GM10266 (cell line): ENCODE data around the gene UNC79.

Source experiments
- DNase-seq: peaks from one replicate; pipeline ENCODE4 v3.0.0; 2012; ENCODE audit errors: extremely low spot score
- CTCF ChIP-seq: IDR thresholded peaks from 2 replicates; pipeline ENCODE4 v1.5.1; 2012; ENCODE audit warnings: mild to moderate bottlenecking, low read depth; ENCODE audit not compliant: control insufficient read depth, insufficient read depth; ENCODE audit errors: missing control alignments

UNC79 gene

GRCh38 chr14:93527203-93527607, 96.5 kb downstream of the UNC79 start:
- no peak for TF ChIP-seq CTCF
- DNase-seq = no peak

- DNase-seq = no peak
- no peak for TF ChIP-seq CTCF
Measured at GRCh38 chr14:93528884-93529558, 98.3 kb downstream of the UNC79 start.

GRCh38 chr14:93531644-93532043, 100.9 kb downstream of the UNC79 start:
- no peak for DNase-seq
- no peak for TF ChIP-seq CTCF

GRCh38 chr14:93532541-93532940, 101.8 kb downstream of the UNC79 start:
- no peak for DNase-seq
- no peak for TF ChIP-seq CTCF

GRCh38 chr14:93533437-93533836, 102.7 kb downstream of the UNC79 start:
- no peak for TF ChIP-seq CTCF
- DNase-seq = no peak

- TF ChIP-seq CTCF = no peak
- DNase-seq = peak; percentile 15
Measured at GRCh38 chr14:93533842-93534241, 103.1 kb downstream of the UNC79 start.

- DNase-seq = no peak
Measured at GRCh38 chr14:93535537-93535936, 104.8 kb downstream of the UNC79 start.

More at GRCh38 chr14:93535537-93535936, 104.8 kb downstream of the UNC79 start:
- TF ChIP-seq CTCF = no peak
